ENCODE data around the gene ADGB. TPM values are rescaled to one million over a fixed set of nuclear protein-coding genes. Genes with fewer than 3 reads are reported as not detected.

Gene ADGB
- total and polyA plus RNA-seq, 8 donors: not detected

DNA sequence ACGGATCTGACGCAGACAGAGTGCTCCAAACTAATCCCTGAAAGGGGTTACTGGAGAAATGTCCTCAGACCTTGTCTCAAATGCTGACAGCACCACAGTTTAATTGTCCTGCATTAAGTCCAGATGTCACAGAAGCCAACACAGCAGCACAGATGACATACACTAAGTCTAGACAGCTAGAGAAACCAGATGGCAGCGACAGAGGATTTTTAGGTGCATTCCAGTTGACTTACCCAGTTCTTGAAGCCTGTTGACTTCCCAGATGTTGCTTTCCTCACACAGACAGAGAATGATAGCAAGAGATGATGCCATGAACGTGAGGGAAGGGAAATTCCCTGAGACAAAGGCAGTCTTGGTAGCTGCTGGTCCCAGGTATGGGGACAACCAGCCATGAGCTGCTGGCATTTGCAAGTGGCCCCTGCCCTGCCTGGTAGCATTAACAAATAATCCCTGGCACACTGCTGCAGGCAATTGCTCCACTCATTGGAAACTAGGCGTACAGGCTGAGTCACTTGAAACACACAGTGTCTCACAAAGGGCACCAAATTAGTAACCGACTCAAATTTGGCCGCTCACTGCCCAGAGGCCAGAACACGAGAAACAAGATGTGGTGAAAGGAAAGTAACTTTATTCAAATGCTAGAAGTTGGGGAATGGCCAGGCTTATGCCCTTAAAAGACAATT lies 52.2 kb downstream of the ADGB start:
- FAIRE-seq (no peak), DNase-seq (no peak), ATAC-seq (no peak)
- Histone ChIP-seq H3K36me3 (no peaks in the 10 kb centered on the region), H3K9me3 (no peaks in the 10 kb centered on the region), H3K4me3 (no peak overlapping the region), H3K4me1 (no peaks in the 10 kb centered on the region), H3K27ac (no peak overlapping the region), H3K27me3 (no peaks in the 10 kb centered on the region)
- TF ChIP-seq, protein P1, sequence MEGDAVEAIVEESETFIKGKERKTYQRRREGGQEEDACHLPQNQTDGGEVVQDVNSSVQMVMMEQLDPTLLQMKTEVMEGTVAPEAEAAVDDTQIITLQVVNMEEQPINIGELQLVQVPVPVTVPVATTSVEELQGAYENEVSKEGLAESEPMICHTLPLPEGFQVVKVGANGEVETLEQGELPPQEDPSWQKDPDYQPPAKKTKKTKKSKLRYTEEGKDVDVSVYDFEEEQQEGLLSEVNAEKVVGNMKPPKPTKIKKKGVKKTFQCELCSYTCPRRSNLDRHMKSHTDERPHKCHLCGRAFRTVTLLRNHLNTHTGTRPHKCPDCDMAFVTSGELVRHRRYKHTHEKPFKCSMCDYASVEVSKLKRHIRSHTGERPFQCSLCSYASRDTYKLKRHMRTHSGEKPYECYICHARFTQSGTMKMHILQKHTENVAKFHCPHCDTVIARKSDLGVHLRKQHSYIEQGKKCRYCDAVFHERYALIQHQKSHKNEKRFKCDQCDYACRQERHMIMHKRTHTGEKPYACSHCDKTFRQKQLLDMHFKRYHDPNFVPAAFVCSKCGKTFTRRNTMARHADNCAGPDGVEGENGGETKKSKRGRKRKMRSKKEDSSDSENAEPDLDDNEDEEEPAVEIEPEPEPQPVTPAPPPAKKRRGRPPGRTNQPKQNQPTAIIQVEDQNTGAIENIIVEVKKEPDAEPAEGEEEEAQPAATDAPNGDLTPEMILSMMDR (IDR thresholded peaks at IDR 0.05): no peak
- intact Hi-C loops (cut with DNase I): no loop called here
- 70 to 82% methylated on average over 8 of the region's 8 CpGs for WGBS, 2 donors

DNA sequence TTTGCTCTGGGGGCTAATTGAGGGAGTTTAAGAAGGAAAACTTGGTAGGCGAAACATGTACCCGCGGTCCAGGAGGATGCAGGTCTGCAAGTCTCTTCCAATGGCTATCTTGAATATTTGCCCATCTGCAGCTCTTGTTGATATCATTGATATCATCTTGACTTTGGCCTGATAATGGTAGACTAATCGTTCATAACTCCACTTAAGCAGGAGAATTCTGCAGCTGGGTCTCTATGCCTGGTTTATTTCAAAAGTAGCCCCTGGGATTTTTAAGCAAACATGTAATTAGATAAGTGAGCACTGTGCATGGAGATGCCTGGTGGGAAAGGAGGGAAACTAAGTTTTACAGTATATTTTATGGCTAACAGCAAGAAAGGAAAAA lies 52.7 kb downstream of the ADGB start:
- FAIRE-seq (no peak), DNase-seq (no peak), ATAC-seq (no peak)
- H3K36me3 ChIP-seq: no peaks in the 10 kb centered on the region
- intact Hi-C loops (cut with DNase I): no loop called here
- no peak overlapping the region for H3K4me3 ChIP-seq
- no peaks in the 10 kb centered on the region for H3K4me1 ChIP-seq
- H3K27ac ChIP-seq: no peak overlapping the region
- H3K9me3 ChIP-seq: no peaks in the 10 kb centered on the region
- H3K27me3 ChIP-seq: no peaks in the 10 kb centered on the region
- TF ChIP-seq, protein P1 (IDR thresholded peaks at IDR 0.05): no peak
- 79 to 88% methylated on average over 4 of the region's 4 CpGs for WGBS, 2 donors

DNA sequence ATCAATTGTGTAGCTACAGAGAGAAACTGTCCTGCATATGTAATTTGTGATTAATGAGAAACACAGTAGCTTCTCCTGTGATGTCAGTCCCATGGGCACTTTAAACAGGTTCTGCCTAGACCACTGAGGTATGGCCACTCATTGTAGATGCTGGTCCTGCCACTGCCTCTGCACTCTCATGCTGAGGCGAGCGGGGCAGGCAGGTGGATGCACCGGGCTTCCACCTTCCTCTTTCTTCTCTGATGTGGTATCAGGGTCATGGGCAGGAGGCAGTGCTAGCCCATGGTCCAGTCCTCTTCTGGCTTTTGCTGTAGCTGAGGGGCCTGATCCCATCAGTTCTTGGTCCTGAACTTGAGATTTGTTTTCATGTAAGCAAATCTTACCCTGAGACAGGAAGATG lies 58.7 kb downstream of the ADGB start:
- no peak overlapping the region for H3K4me3 ChIP-seq
- WGBS, 2 donors: 78 to 93% methylated on average over 3 of the region's 3 CpGs
- H3K27ac ChIP-seq: no peak overlapping the region
- no peaks in the 10 kb centered on the region for H3K27me3 ChIP-seq
- H3K4me1 ChIP-seq: no peaks in the 10 kb centered on the region
- H3K9me3 ChIP-seq: no peaks in the 10 kb centered on the region
- TF ChIP-seq, protein P1 (IDR thresholded peaks at IDR 0.05): no peak
- intact Hi-C loops (cut with DNase I): no loop called here
- H3K36me3 ChIP-seq: no peaks in the 10 kb centered on the region
- ATAC-seq: no peak
- no peak for DNase-seq
- FAIRE-seq: no peak

DNA sequence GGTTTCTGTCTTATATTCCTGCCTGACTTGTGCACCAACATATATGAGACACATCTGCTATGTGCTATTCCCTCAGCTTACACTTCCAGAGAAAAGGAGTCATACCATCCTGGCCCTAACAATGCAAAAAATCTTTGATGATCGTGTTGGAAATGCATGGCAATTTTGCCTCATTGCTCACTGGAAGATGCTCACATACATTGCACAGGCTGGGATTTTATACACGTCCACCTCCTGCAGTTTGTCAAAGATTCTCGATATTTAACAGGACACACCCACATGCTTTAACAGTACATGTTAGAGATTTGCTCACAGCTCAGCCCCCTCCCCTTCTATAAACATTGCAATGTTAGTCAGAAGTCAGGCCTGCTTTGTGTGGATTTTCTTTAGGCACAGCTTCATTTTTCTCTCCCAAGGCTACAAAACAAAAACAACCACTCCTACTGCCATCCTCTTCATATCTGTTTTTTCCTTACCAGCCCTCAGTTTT lies 66.1 kb downstream of the ADGB start:
- intact Hi-C loops (cut with DNase I): no loop called here
- Histone ChIP-seq H3K9me3 (no peaks in the 10 kb centered on the region), H3K4me1 (no peaks in the 10 kb centered on the region), H3K27ac (no peak overlapping the region), H3K4me3 (no peak overlapping the region), H3K36me3 (no peaks in the 10 kb centered on the region), H3K27me3 (peaks cover 0 to 6% (median 0%) of the 10 kb centered on the region in 4 donors)
- TF ChIP-seq, protein P1 (IDR thresholded peaks at IDR 0.05): no peak
- DNase-seq (no peak), ATAC-seq (no peak), FAIRE-seq (no peak)
- 36 to 43% methylated on average over 3 of the region's 3 CpGs for WGBS, 2 donors

DNA sequence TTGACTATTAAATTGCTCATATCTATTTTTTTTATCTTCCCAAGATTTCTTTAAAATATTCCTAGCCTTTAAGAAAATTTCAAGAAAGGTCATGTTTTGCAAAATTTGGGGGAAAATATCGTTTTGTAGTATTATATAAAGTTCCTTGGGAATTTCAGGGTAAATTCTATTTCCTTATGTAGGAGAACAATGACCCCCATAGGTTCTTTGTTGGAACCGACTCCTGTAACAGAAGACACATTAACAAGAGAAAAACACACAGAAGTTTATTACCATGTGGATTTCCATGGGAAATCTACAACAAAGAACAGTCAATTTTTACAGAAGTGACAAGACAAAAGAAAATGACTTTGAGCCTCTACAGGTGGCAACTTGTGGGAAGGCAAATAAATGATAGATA lies 68.1 kb downstream of the ADGB start:
- Histone ChIP-seq H3K36me3 (no peaks in the 10 kb centered on the region), H3K9me3 (no peaks in the 10 kb centered on the region), H3K27me3 (peaks cover 0 to 6% (median 0%) of the 10 kb centered on the region in 4 donors), H3K4me1 (no peaks in the 10 kb centered on the region), H3K27ac (no peak overlapping the region), H3K4me3 (no peak overlapping the region)
- intact Hi-C loops (cut with DNase I): no loop called here
- TF ChIP-seq, protein P1 (IDR thresholded peaks at IDR 0.05): no peak
- 28 to 36% methylated on average over 2 of the region's 2 CpGs for WGBS, 2 donors
- FAIRE-seq (no peak), ATAC-seq (no peak), DNase-seq (no peak)
